H1 (cell line): ENCODE results near the gene IL1RAP. TPM values are rescaled to one million over a fixed set of nuclear protein-coding genes. Genes with fewer than 3 reads are reported as not detected.

ENCODE experiments used
- CTCF ChIA-PET: fragments of 300-600 bp; sonication (Branson Sonifier 250); formaldehyde crosslinking; loops from one replicate; lab custom pipeline; 2021; ENCODE audit not compliant: partially characterized antibody; lab: Charles Lee
- POLR2A ChIA-PET: fragments of 300-600 bp; sonication (Branson Sonifier 250); formaldehyde crosslinking; loops from one replicate; lab custom pipeline; 2021; ENCODE audit warnings: inconsistent platforms; ENCODE audit not compliant: partially characterized antibody; lab: Charles Lee
- DNase-seq, 2 experiments: peaks; one replicate each; pipeline versions ENCODE4 v3.0.0 to v3.0.0-alpha.2; 2010 to 2022; ENCODE audit warnings: low spot score in 2 of 2, low read depth in 1 of 2, mixed read lengths in 1 of 2
- FAIRE-seq: peaks from 2 replicates; lab custom pipeline; 2011; peaks lifted over from hg19 to GRCh38; lab: Jason Lieb, UNC
- H2AFZ ChIP-seq: 2 replicates; pipeline ENCODE4 v1.8.1; 2012; ENCODE audit warnings: low read length, inconsistent platforms
- H2AK5ac ChIP-seq: 2 replicates; pipeline ENCODE4 v1.6.1; 2013; ENCODE audit warnings: low read depth, low read length
- H2BK120ac ChIP-seq: replicated peaks from 2 replicates; pipeline ENCODE3; 2013; ENCODE audit warnings: low read depth, low read length, inconsistent platforms
- H2BK12ac ChIP-seq: 2 replicates; pipeline ENCODE4 v1.6.1; 2013; ENCODE audit warnings: low read depth, low read length
- H2BK15ac ChIP-seq: 2 replicates; pipeline ENCODE4 v1.6.1; 2013; ENCODE audit warnings: low read length
- H2BK20ac ChIP-seq: 2 replicates; pipeline ENCODE4 v1.6.1; 2013; ENCODE audit warnings: low read length
- H2BK5ac ChIP-seq: 2 replicates; pipeline ENCODE4 v1.6.1; 2013; ENCODE audit warnings: low read depth, low read length
- H3K14ac ChIP-seq: 2 replicates; pipeline ENCODE4 v1.6.1; 2013; ENCODE audit warnings: inconsistent platforms; ENCODE audit not compliant: insufficient read length
- H3K18ac ChIP-seq: 2 replicates; pipeline ENCODE4 v1.6.1; 2013; ENCODE audit warnings: low read length; ENCODE audit errors: extremely low read depth
- H3K23ac ChIP-seq: 2 replicates; pipeline ENCODE4 v1.6.1; 2013; ENCODE audit warnings: inconsistent platforms; ENCODE audit not compliant: insufficient read length
- H3K23me2 ChIP-seq: 2 replicates; pipeline ENCODE4 v1.6.1; 2013; ENCODE audit warnings: low read depth, low read length
- H3K27ac ChIP-seq: 2 replicates; pipeline ENCODE4 v1.6.1; 2011; ENCODE audit warnings: low read depth, low read length, inconsistent platforms
- H3K27me3 ChIP-seq, 4 experiments: replicated peaks in 1 of 4; 1 replicate in 1 of 4; 2 replicates in 3 of 4; pipeline versions ENCODE4 v1.6.1 to v1.8.1; 2011 to 2013; ENCODE audit warnings: low read length in 3 of 4, mild to moderate bottlenecking in 3 of 4, inconsistent platforms in 2 of 4, mixed read lengths in 2 of 4, moderate library complexity in 1 of 4; ENCODE audit not compliant: control insufficient read depth in 3 of 4, insufficient read depth in 3 of 4; ENCODE audit errors: extremely low read depth in 1 of 4
- H3K36me3 ChIP-seq, 4 experiments: 2 replicates each; pipeline versions ENCODE4 v1.6.1 to v1.8.1; 2011 to 2013; ENCODE audit warnings: mild to moderate bottlenecking in 4 of 4, low read length in 3 of 4, moderate library complexity in 2 of 4, control low read depth in 1 of 4, inconsistent platforms in 1 of 4; ENCODE audit not compliant: insufficient read depth in 4 of 4, control insufficient read depth in 2 of 4
- H3K4ac ChIP-seq: replicated peaks from 2 replicates; pipeline ENCODE3; 2013; ENCODE audit warnings: low read length, low read depth, mixed read lengths, inconsistent platforms; ENCODE audit not compliant: insufficient read length
- H3K4me1 ChIP-seq, 4 experiments: replicated peaks in 1 of 4; 1 replicate in 1 of 4; 2 replicates in 3 of 4; pipeline versions ENCODE4 v1.6.1 to v1.8.1; 2011 to 2013; ENCODE audit warnings: low read length in 3 of 4, inconsistent platforms in 2 of 4, mixed read lengths in 1 of 4; ENCODE audit not compliant: insufficient read depth in 4 of 4, control insufficient read depth in 3 of 4
- H3K4me2 ChIP-seq, 2 experiments: 2 replicates each; pipeline versions ENCODE4 v1.6.1 to v1.8.1; 2011 to 2013; ENCODE audit warnings: low read depth in 2 of 2, low read length in 2 of 2, control low read depth in 1 of 2, inconsistent platforms in 1 of 2, mild to moderate bottlenecking in 1 of 2; ENCODE audit not compliant: insufficient read depth in 1 of 2
- H3K4me3 ChIP-seq, 4 experiments: fragments of 200-600, 300-600 bp in 1 of 4; sonication (generic), shearing (Covaris generic), sonication (Bioruptor Twin) in 1 of 4; 2 replicates each; pipeline versions ENCODE4 v1.5.1 to v1.8.1; 2011 to 2016; ENCODE audit warnings: low read length in 4 of 4, low read depth in 3 of 4, control low read depth in 2 of 4, inconsistent platforms in 2 of 4, mild to moderate bottlenecking in 2 of 4, mixed read lengths in 1 of 4, moderate library complexity in 1 of 4; ENCODE audit not compliant: insufficient read depth in 2 of 4; ENCODE audit errors: extremely low read depth in 1 of 4
- H3K56ac ChIP-seq: replicated peaks from 2 replicates; pipeline ENCODE3; 2013; ENCODE audit warnings: low read depth, mild to moderate bottlenecking, mixed read lengths, low read length, inconsistent platforms; ENCODE audit not compliant: insufficient read length
- H3K79me1 ChIP-seq: 2 replicates; pipeline ENCODE4 v1.6.1; 2013; ENCODE audit warnings: low read depth, low read length, control low read depth
- H3K79me2 ChIP-seq, 2 experiments: 2 replicates each; pipeline versions ENCODE4 v1.6.1 to v1.8.1; 2012 to 2013; ENCODE audit warnings: low read length in 2 of 2, mild to moderate bottlenecking in 2 of 2, inconsistent platforms in 1 of 2; ENCODE audit not compliant: insufficient read depth in 2 of 2, control insufficient read depth in 1 of 2
- H3K9ac ChIP-seq, 4 experiments: replicated peaks in 1 of 4; 1 replicate in 1 of 4; 2 replicates in 3 of 4; pipeline versions ENCODE4 v1.6.1 to v1.8.1; 2011 to 2013; ENCODE audit warnings: low read depth in 3 of 4, low read length in 3 of 4, control low read depth in 2 of 4, mild to moderate bottlenecking in 2 of 4, moderate library complexity in 2 of 4, inconsistent platforms in 1 of 4; ENCODE audit errors: extremely low read depth in 1 of 4
- H3K9me3 ChIP-seq, 2 experiments: 2 replicates each; pipeline versions ENCODE4 v1.6.1 to v1.8.1; 2012 to 2013; ENCODE audit warnings: mild to moderate bottlenecking in 2 of 2, moderate library complexity in 2 of 2, control low read depth in 1 of 2, inconsistent platforms in 1 of 2, low read depth in 1 of 2, low read length in 1 of 2, mixed read lengths in 1 of 2; ENCODE audit not compliant: insufficient read depth in 2 of 2
- H4K20me1 ChIP-seq, 2 experiments: replicated peaks in 1 of 2; 2 replicates each; pipeline versions ENCODE3 to v1.8.1; 2011 to 2013; ENCODE audit warnings: inconsistent platforms in 2 of 2, low read length in 2 of 2, mild to moderate bottlenecking in 1 of 2; ENCODE audit not compliant: insufficient read depth in 2 of 2, control insufficient read depth in 1 of 2
- H4K5ac ChIP-seq: 2 replicates; pipeline ENCODE4 v1.6.1; 2013; ENCODE audit warnings: low read length, low read depth, mixed read lengths, inconsistent platforms; ENCODE audit not compliant: insufficient read length
- H4K8ac ChIP-seq: 2 replicates; pipeline ENCODE4 v1.8.0; 2013; ENCODE audit warnings: mild to moderate bottlenecking, moderate library complexity, low read length, inconsistent platforms; ENCODE audit not compliant: insufficient read depth; ENCODE audit errors: extremely low read depth
- H4K91ac ChIP-seq: replicated peaks from 2 replicates; pipeline ENCODE3; 2013; ENCODE audit warnings: low read length, mixed read lengths, inconsistent platforms; ENCODE audit not compliant: insufficient read length
- ATF2 ChIP-seq: IDR thresholded peaks from 2 replicates; pipeline ENCODE4 v1.6.1; 2012; ENCODE audit warnings: low read length, inconsistent platforms
- EP300 ChIP-seq, 2 experiments: IDR thresholded peaks; 1 replicate in 1 of 2; 2 replicates in 1 of 2; pipeline ENCODE4 v1.6.1; 2011 to 2012; ENCODE audit warnings: low read depth in 2 of 2, low read length in 2 of 2, mild to moderate bottlenecking in 2 of 2, borderline replicate concordance in 1 of 2, inconsistent platforms in 1 of 2, moderate library complexity in 1 of 2
- GTF2F1 ChIP-seq: IDR thresholded peaks from 2 replicates; pipeline ENCODE4 v1.6.1; 2012; ENCODE audit warnings: low read depth, low read length, improper control_type of control experiment, borderline replicate concordance
- JUN ChIP-seq: IDR thresholded peaks from 2 replicates; pipeline ENCODE4 v1.6.1; 2011; ENCODE audit warnings: low read depth, mild to moderate bottlenecking, improper control_type of control experiment, low read length
- KDM1A ChIP-seq: fragments of 200-600, 300-600 bp; sonication (generic); IDR thresholded peaks from 2 replicates; pipeline ENCODE4 v1.7.1; 2016; ENCODE audit warnings: mild to moderate bottlenecking, low read length, borderline replicate concordance
- MAFK ChIP-seq: IDR thresholded peaks from 2 replicates; pipeline ENCODE4 v1.6.1; 2012; ENCODE audit warnings: low read depth, mild to moderate bottlenecking, improper control_type of control experiment, low read length
- MAX ChIP-seq: IDR thresholded peaks from 2 replicates; pipeline ENCODE4 v1.6.1; 2012; ENCODE audit warnings: inconsistent platforms
- NANOG ChIP-seq: IDR thresholded peaks from 2 replicates; pipeline ENCODE4 v1.6.1; 2011; ENCODE audit warnings: low read length, low read depth, mild to moderate bottlenecking, inconsistent platforms; ENCODE audit not compliant: insufficient read depth, poor library complexity, severe bottlenecking
- RBBP5 ChIP-seq: IDR thresholded peaks from 2 replicates; pipeline ENCODE4 v1.7.1; 2012; ENCODE audit warnings: low read depth, mild to moderate bottlenecking, inconsistent platforms, low read length, moderate library complexity, borderline replicate concordance
- SP1 ChIP-seq: IDR thresholded peaks from 2 replicates; pipeline ENCODE4 v1.6.1; 2011; ENCODE audit warnings: low read depth, low read length
- SRF ChIP-seq: IDR thresholded peaks from 2 replicates; pipeline ENCODE4 v1.6.1; 2011; ENCODE audit warnings: mild to moderate bottlenecking, low read depth, low read length, moderate library complexity
- ZNF274 ChIP-seq: IDR thresholded peaks from 2 replicates; pipeline ENCODE4 v1.7.0; 2012; ENCODE audit warnings: low read length, borderline replicate concordance; ENCODE audit errors: extremely low read depth
- WGBS, 2 experiments: shearing (Covaris generic) in 1 of 2; methylation state at CpG; one replicate each; pipeline versions ENCODE4 v1.1.6 to v1.1.7; 2013 to 2015; ENCODE audit warnings: low lambda C conversion rate in 2 of 2, mixed read lengths in 2 of 2, inconsistent platforms in 1 of 2, low coverage in 1 of 2, missing lambda C conversion rate in 1 of 2; ENCODE audit not compliant: insufficient replicate concordance in 2 of 2, insufficient coverage in 1 of 2, insufficient read length in 1 of 2; ENCODE audit errors: extremely low coverage in 1 of 2, missing lambda C conversion rate in 1 of 2; 5-methylcytosine and 5-hydroxymethylcytosine counted together
- polyA plus RNA-seq, 7 experiments: library from polyadenylated mRNA; depleted of rRNA in 3 of 7; stranded (reverse) in 5 of 7; unstranded in 2 of 7; fragments of >200 nt in 5 of 7; fragments of 200-250 nt in 2 of 7; gene quantifications; 1 replicate in 5 of 7; 2 replicates in 1 of 7; 4 replicates in 1 of 7; pipeline versions ENCODE4 v1.2.1 to v1.2.3, GENCODE V29; 2011 to 2013; ENCODE audit warnings: missing spikeins in 2 of 7, mixed read lengths in 2 of 7
- total RNA-seq: library from RNA; stranded (reverse); fragmentation: NEBNext Ultra II Directional; extraction: Animal tissue kit (Norgen Biotek cat#: 25700); gene quantifications from 2 replicates; pipeline ENCODE4 v1.2.1, GENCODE V29; 2021

IL1RAP gene
- total and polyA plus RNA-seq, 2 of the 8 experiments (the other 6 are each of a cell fraction or from before 2014, with no cell fraction given) = 2.4 to 3.9 TPM

DNA sequence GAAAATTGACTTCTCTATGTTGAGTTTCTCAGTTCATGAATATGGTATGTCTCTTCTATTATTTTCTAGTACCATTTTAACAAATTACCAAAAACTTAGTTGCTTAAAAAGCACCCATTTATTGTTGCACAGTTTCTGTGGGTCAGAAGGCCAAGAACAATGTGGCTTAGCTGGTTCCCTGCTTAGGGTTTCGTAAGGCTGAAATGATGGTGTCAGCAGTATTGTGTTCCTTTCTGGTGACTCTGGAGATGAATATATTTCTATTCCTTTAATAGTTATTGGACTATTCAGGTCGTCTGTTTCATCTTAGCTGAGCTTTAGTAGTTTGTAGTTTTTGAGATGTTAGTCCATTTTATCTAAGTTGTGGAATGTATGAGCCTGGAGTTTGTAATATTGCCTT lies 44.9 kb downstream of the IL1RAP start:
- H4K5ac ChIP-seq = no peak overlapping the region
- H2BK15ac ChIP-seq = no peak overlapping the region
- no peak overlapping the region for H2AFZ ChIP-seq
- no peak overlapping the region for H3K14ac ChIP-seq
- FAIRE-seq (no peak), DNase-seq (no peak)
- H4K8ac ChIP-seq = no peak overlapping the region
- H3K36me3 ChIP-seq = no peaks in the 10 kb centered on the region
- H2BK20ac ChIP-seq = no peak overlapping the region
- no peaks in the 10 kb centered on the region for H3K9me3 ChIP-seq
- H2BK120ac ChIP-seq = no peak overlapping the region
- H4K20me1 ChIP-seq = no peaks in the 10 kb centered on the region
- H2AK5ac ChIP-seq = no peak overlapping the region
- H3K56ac ChIP-seq = no peak overlapping the region
- 90% methylated on average over 2 of the region's 2 CpGs; no CpG with 5 or more reads in 1 of the 2 experiments for WGBS, 2 experiments
- no peak overlapping the region for H3K4me3 ChIP-seq
- H3K27me3 ChIP-seq = no peaks in the 10 kb centered on the region
- POLR2A ChIA-PET = no interaction called here
- TF ChIP-seq JUN (no peak), SRF (no peak), MAFK (no peak), RBBP5 (no peak), EP300 (IDR thresholded peaks at IDR 0.05; ENCODE audit: borderline replicate concordance in 1 of 2, low read depth in 2 of 2, low read length in 2 of 2) (no peak), SP1 (no peak), ZNF274 (no peak), ATF2 (no peak), GTF2F1 (no peak), KDM1A (no peak), NANOG (no peak), MAX (no peak)
- H3K4me2 ChIP-seq = no peak overlapping the region
- no peaks in the 10 kb centered on the region for H3K4me1 ChIP-seq
- H3K27ac ChIP-seq = no peak overlapping the region
- H3K18ac ChIP-seq = no peak overlapping the region
- no peak overlapping the region for H4K91ac ChIP-seq
- H3K79me1 ChIP-seq = no peaks in the 10 kb centered on the region
- CTCF ChIA-PET = no interaction called here
- H3K23ac ChIP-seq = no peak overlapping the region
- H3K23me2 ChIP-seq = no peaks in the 10 kb centered on the region; the same call in 1 of the 2 replicates
- H3K9ac ChIP-seq = no peak overlapping the region
- H3K79me2 ChIP-seq = no peaks in the 10 kb centered on the region
- H2BK12ac ChIP-seq = no peak overlapping the region
- no peak overlapping the region for H3K4ac ChIP-seq
- H2BK5ac ChIP-seq = no peak overlapping the region
